T-helper 2 cell treated with Interferon-gamma antibody and Interleukin-4, amounts not matched to agents 100 ng/mL and 5 ng/mL, for 36 hours (primary cell): ENCODE results near the gene ENPP7. TPM values are rescaled to one million over a fixed set of nuclear protein-coding genes. Genes with fewer than 3 reads are reported as not detected.

Experiments used
- intact Hi-C: fragments of 100-400 bp; cut with micrococcal nuclease; formaldehyde crosslinking; loops from one replicate; pipeline ENCODE4 v1.15.1; 2023
- total RNA-seq: library from RNA; stranded (reverse); gene quantifications from 2 replicates; pipeline ENCODE4 v1.2.3, GENCODE V29; 2022

Gene ENPP7
- total RNA-seq, 1 donor from 2014 or later, result not detected

- intact Hi-C loops, result no loop called here
These were observed 340 bp upstream of the ENPP7 start for GRCh38 chr17:79730437-79730768.

- intact Hi-C loops, result no loop called here
These were observed 1.5 kb downstream of the ENPP7 start for GRCh38 chr17:79732254-79732653.

- intact Hi-C loops, result no loop called here
These were observed 2.3 kb downstream of the ENPP7 start for GRCh38 chr17:79732804-79733691.

GRCh38 chr17:79733692-79734070 lies 2.9 kb downstream of the ENPP7 start:
- intact Hi-C loops, result no loop called here

GRCh38 chr17:79735096-79735495 lies 4.4 kb downstream of the ENPP7 start:
- intact Hi-C loops, result no loop called here

- intact Hi-C loops, result no loop called here
These were observed 6.5 kb downstream of the ENPP7 start for GRCh38 chr17:79737046-79737921.

GRCh38 chr17:79737922-79738578 lies 7.3 kb downstream of the ENPP7 start:
- intact Hi-C loops, result no loop called here

GRCh38 chr17:79738643-79739042 lies 7.9 kb downstream of the ENPP7 start:
- intact Hi-C loops, result no loop called here

GRCh38 chr17:79739148-79740062 lies 8.7 kb downstream of the ENPP7 start:
- intact Hi-C loops, result no loop called here

- intact Hi-C loops, result no loop called here
These were observed 9.7 kb downstream of the ENPP7 start for GRCh38 chr17:79740413-79740812.

- intact Hi-C loops, result no loop called here
These were observed 10.6 kb downstream of the ENPP7 start for GRCh38 chr17:79741401-79741750.

- intact Hi-C loops, result loop anchor here (1.0 kb wide), 1 partner anchor 250 kb away; no protein-coding TSS in a partner anchor
These were observed 11.2 kb downstream of the ENPP7 start for GRCh38 chr17:79741751-79742588.

GRCh38 chr17:79742589-79742918 lies 11.8 kb downstream of the ENPP7 start:
- intact Hi-C loops, result loop anchor here (1.0 kb wide), 1 partner anchor 250 kb away; no protein-coding TSS in a partner anchor

GRCh38 chr17:79742951-79743476 lies 12.3 kb downstream of the ENPP7 start:
- intact Hi-C loops, result loop anchor here (1.0 kb wide), 1 partner anchor 249 kb away; no protein-coding TSS in a partner anchor

GRCh38 chr17:79743614-79744013 lies 12.9 kb downstream of the ENPP7 start:
- intact Hi-C loops, result no loop called here

- intact Hi-C loops, result loop anchor here (2.0 kb wide), 2 partner anchors 51 to 93 kb away; partner anchors contain the start of genes CBX4 and CBX8
These were observed 14.9 kb downstream of the ENPP7 start for GRCh38 chr17:79745641-79746105.

GRCh38 chr17:79746889-79747507 lies 16.3 kb downstream of the ENPP7 start:
- intact Hi-C loops, result loop anchor here (2.0 kb wide), 2 partner anchors 50 to 92 kb away; partner anchors contain the start of genes CBX4 and CBX8

GRCh38 chr17:79747508-79748294 lies 17.0 kb downstream of the ENPP7 start:
- intact Hi-C loops, result loop anchor here (2.0 kb wide), 2 partner anchors 49 to 91 kb away; partner anchors contain the start of genes CBX4 and CBX8
